Middle frontal gyrus (tissue), 1 donor: ENCODE results near the gene HNRNPL.
"Not testable (repeated sequence)": the region's sequence is repeated elsewhere in the genome, so short reads cannot be mapped to it uniquely, and the experiment has no call there.

ENCODE experiments used
- DNase-seq: peaks from one replicate; pipeline ENCODE4 v3.0.0-alpha.2; 2015; ENCODE audit warnings: low spot score; ENCODE audit errors: extremely low spot score

Gene HNRNPL

GRCh38 chr19:38830039-38830733 lies 19.6 kb downstream of the HNRNPL start:
- DNase-seq: no peak

GRCh38 chr19:38829203-38829602 lies 20.6 kb downstream of the HNRNPL start:
- not testable (repeated sequence) for DNase-seq

GRCh38 chr19:38826856-38827551 lies 22.8 kb downstream of the HNRNPL start:
- DNase-seq: no peak

- DNase-seq: not testable (repeated sequence)
Observed at GRCh38 chr19:38825936-38826335, 23.9 kb downstream of the HNRNPL start.

- not testable (repeated sequence) for DNase-seq
Observed at GRCh38 chr19:38821230-38821825, 28.5 kb downstream of the HNRNPL start.

- no peak for DNase-seq
Observed at GRCh38 chr19:38819231-38819920, 30.4 kb downstream of the HNRNPL start.

- DNase-seq: no peak
Observed at GRCh38 chr19:38817081-38817480, 32.7 kb downstream of the HNRNPL start.

- DNase-seq: no peak
Observed at GRCh38 chr19:38816131-38816750, 33.5 kb downstream of the HNRNPL start.

GRCh38 chr19:38815059-38816001 lies 34.5 kb downstream of the HNRNPL start:
- no peak for DNase-seq

GRCh38 chr19:38813932-38814331 lies 35.9 kb downstream of the HNRNPL start:
- DNase-seq: not testable (repeated sequence)

- no peak for DNase-seq
Observed at GRCh38 chr19:38813323-38813722, 36.5 kb downstream of the HNRNPL start.

- no peak for DNase-seq
Observed at GRCh38 chr19:38812841-38813320, 36.9 kb downstream of the HNRNPL start, which contains the start of gene LGALS4. TSS of gene LGALS4 (minus strand) at chr19:38812945. CDS start at chr19:38812886, 59 bp downstream.

- no peak for DNase-seq
Observed at GRCh38 chr19:38812009-38812840, 37.6 kb downstream of the HNRNPL start.

GRCh38 chr19:38809592-38810252 lies 40.1 kb downstream of the HNRNPL start:
- DNase-seq: no peak

- no peak for DNase-seq
Observed at GRCh38 chr19:38808741-38809140, 41.0 kb downstream of the HNRNPL start.

- DNase-seq: not testable (repeated sequence)
Observed at GRCh38 chr19:38807374-38808098, 42.2 kb downstream of the HNRNPL start.

GRCh38 chr19:38806371-38806770 lies 43.4 kb downstream of the HNRNPL start:
- no peak for DNase-seq

- no peak for DNase-seq
Observed at GRCh38 chr19:38805180-38805579, 44.6 kb downstream of the HNRNPL start.
